ENCODE results near the gene TXNDC17.

TXNDC17 gene

GRCh38 chr17:6670571-6670970, 29.7 kb downstream of the TXNDC17 start:
- no peak for TF ChIP-seq PKNOX1 (IDR thresholded peaks at IDR 0.05)
- TF ChIP-seq L3MBTL2 (conservative IDR thresholded peaks at IDR 0.05), result no peak
- no peak for TF ChIP-seq BHLHE40 (IDR thresholded peaks at IDR 0.05; ENCODE audit: borderline replicate concordance)
- TF ChIP-seq ARNT (IDR thresholded peaks at IDR 0.05), result no peak
- no peak for TF ChIP-seq ELF4 (IDR thresholded peaks at IDR 0.05)
- no peak for TF ChIP-seq SUZ12 (IDR thresholded peaks at IDR 0.05)
- no peak for TF ChIP-seq FOXM1 (IDR thresholded peaks at IDR 0.05; ENCODE audit: borderline replicate concordance)
- no peak for TF ChIP-seq LEF1 (IDR thresholded peaks at IDR 0.05; ENCODE audit: borderline replicate concordance)
- no peak for TF ChIP-seq TARDBP (IDR thresholded peaks at IDR 0.05)
- no peak for TF ChIP-seq ZNF384 (IDR thresholded peaks at IDR 0.05)
- TF ChIP-seq NFRKB (IDR thresholded peaks at IDR 0.05), result no peak
- TF ChIP-seq FOXK2 (IDR thresholded peaks at IDR 0.05), result no peak
- TF ChIP-seq HDGF (IDR thresholded peaks at IDR 0.05; ENCODE audit: borderline replicate concordance), result no peak
- no peak for TF ChIP-seq FOXA1 (IDR thresholded peaks at IDR 0.05)
- TF ChIP-seq CTBP1 (IDR thresholded peaks at IDR 0.05; ENCODE audit: borderline replicate concordance), result no peak
- no peak for TF ChIP-seq SP1 (IDR thresholded peaks at IDR 0.05)
- ChIA-PET POLR2A (no interaction called here), CTCF (no interaction called here)
- DNase-seq (ENCODE audit: extremely low spot score), result no peak

- TF ChIP-seq FOXM1 (IDR thresholded peaks at IDR 0.05; ENCODE audit: borderline replicate concordance) (no peak), ELF4 (IDR thresholded peaks at IDR 0.05) (no peak), ARNT (IDR thresholded peaks at IDR 0.05) (no peak), FOXA1 (IDR thresholded peaks at IDR 0.05) (no peak), ZNF384 (IDR thresholded peaks at IDR 0.05) (no peak), HDGF (IDR thresholded peaks at IDR 0.05; ENCODE audit: borderline replicate concordance) (no peak), NFRKB (IDR thresholded peaks at IDR 0.05) (no peak), FOXK2 (IDR thresholded peaks at IDR 0.05) (no peak), LEF1 (IDR thresholded peaks at IDR 0.05; ENCODE audit: borderline replicate concordance) (no peak), BHLHE40 (IDR thresholded peaks at IDR 0.05; ENCODE audit: borderline replicate concordance) (no peak), PKNOX1 (IDR thresholded peaks at IDR 0.05) (no peak), SUZ12 (IDR thresholded peaks at IDR 0.05) (no peak)
- CTCF ChIA-PET, result no interaction called here
- POLR2A ChIA-PET, result no interaction called here
- DNase-seq (ENCODE audit: extremely low spot score), result no peak
Measured at GRCh38 chr17:6670999-6671398, 30.1 kb downstream of the TXNDC17 start.

- CTCF ChIA-PET, result no interaction called here
- TF ChIP-seq BHLHE40 (IDR thresholded peaks at IDR 0.05; ENCODE audit: borderline replicate concordance) (no peak), ARNT (IDR thresholded peaks at IDR 0.05) (no peak), L3MBTL2 (conservative IDR thresholded peaks at IDR 0.05) (no peak), FOXM1 (IDR thresholded peaks at IDR 0.05; ENCODE audit: borderline replicate concordance) (no peak), CTBP1 (IDR thresholded peaks at IDR 0.05; ENCODE audit: borderline replicate concordance) (no peak), SP1 (IDR thresholded peaks at IDR 0.05) (no peak), FOXA1 (IDR thresholded peaks at IDR 0.05) (no peak), HDGF (IDR thresholded peaks at IDR 0.05; ENCODE audit: borderline replicate concordance) (no peak), ZNF384 (IDR thresholded peaks at IDR 0.05) (no peak), PKNOX1 (IDR thresholded peaks at IDR 0.05) (no peak)
- POLR2A ChIA-PET, result no interaction called here
- no peak for DNase-seq (ENCODE audit: extremely low spot score)
Measured at GRCh38 chr17:6671431-6671830, 30.6 kb downstream of the TXNDC17 start.

- TF ChIP-seq FOXK2 (IDR thresholded peaks at IDR 0.05) (no peak), CTBP1 (IDR thresholded peaks at IDR 0.05; ENCODE audit: borderline replicate concordance) (no peak), NFRKB (IDR thresholded peaks at IDR 0.05) (no peak), FOXA1 (IDR thresholded peaks at IDR 0.05) (no peak), ARNT (IDR thresholded peaks at IDR 0.05) (no peak), ELF4 (IDR thresholded peaks at IDR 0.05) (no peak), SUZ12 (IDR thresholded peaks at IDR 0.05) (no peak), FOXM1 (IDR thresholded peaks at IDR 0.05; ENCODE audit: borderline replicate concordance) (no peak), SP1 (IDR thresholded peaks at IDR 0.05) (no peak), HDGF (IDR thresholded peaks at IDR 0.05; ENCODE audit: borderline replicate concordance) (no peak), LEF1 (IDR thresholded peaks at IDR 0.05; ENCODE audit: borderline replicate concordance) (no peak), ZNF384 (IDR thresholded peaks at IDR 0.05) (no peak), BHLHE40 (IDR thresholded peaks at IDR 0.05; ENCODE audit: borderline replicate concordance) (no peak), L3MBTL2 (conservative IDR thresholded peaks at IDR 0.05) (no peak)
- ChIA-PET POLR2A (no interaction called here), CTCF (no interaction called here)
- DNase-seq (ENCODE audit: extremely low spot score), result no peak
Measured at GRCh38 chr17:6674586-6674985, 33.7 kb downstream of the TXNDC17 start.

GRCh38 chr17:6675201-6675825, 34.5 kb downstream of the TXNDC17 start:
- DNase-seq (ENCODE audit: extremely low spot score), result no peak
- ChIA-PET POLR2A (no interaction called here), CTCF (no interaction called here)
- no peak for TF ChIP-seq FOXK2 (IDR thresholded peaks at IDR 0.05)
- no peak for TF ChIP-seq LEF1 (IDR thresholded peaks at IDR 0.05; ENCODE audit: borderline replicate concordance)
- TF ChIP-seq ZNF384 (IDR thresholded peaks at IDR 0.05), result no peak
- no peak for TF ChIP-seq FOXA1 (IDR thresholded peaks at IDR 0.05)
- TF ChIP-seq CTBP1 (IDR thresholded peaks at IDR 0.05; ENCODE audit: borderline replicate concordance), result no peak
- no peak for TF ChIP-seq FOXM1 (IDR thresholded peaks at IDR 0.05; ENCODE audit: borderline replicate concordance)
- TF ChIP-seq PKNOX1 (IDR thresholded peaks at IDR 0.05), result no peak
- no peak for TF ChIP-seq SP1 (IDR thresholded peaks at IDR 0.05)
- TF ChIP-seq ARNT (IDR thresholded peaks at IDR 0.05), result no peak
- no peak for TF ChIP-seq SUZ12 (IDR thresholded peaks at IDR 0.05)
- TF ChIP-seq NFRKB (IDR thresholded peaks at IDR 0.05), result no peak
- no peak for TF ChIP-seq TARDBP (IDR thresholded peaks at IDR 0.05)
- no peak for TF ChIP-seq L3MBTL2 (conservative IDR thresholded peaks at IDR 0.05)
- TF ChIP-seq HDGF (IDR thresholded peaks at IDR 0.05; ENCODE audit: borderline replicate concordance), result no peak
- no peak for TF ChIP-seq ELF4 (IDR thresholded peaks at IDR 0.05)
- no peak for TF ChIP-seq BHLHE40 (IDR thresholded peaks at IDR 0.05; ENCODE audit: borderline replicate concordance)
